ENCODE data around the gene SDR9C7. TPM values are rescaled to one million over a fixed set of nuclear protein-coding genes. Genes with fewer than 3 reads are reported as not detected.
"Not testable (repeated sequence)": the region's sequence is repeated elsewhere in the genome, so short reads cannot be mapped to it uniquely, and the experiment has no call there.

SDR9C7 gene
- total RNA-seq, 4 donors from 2014 or later, result not detected

GRCh38 chr12:56941299-56942017 lies 7.2 kb upstream of the SDR9C7 start:
- Histone ChIP-seq H3K27me3 (no peaks in the 10 kb centered on the region), H3K36me3 (no peaks in the 10 kb centered on the region)

GRCh38 chr12:56940942-56941298 lies 6.7 kb upstream of the SDR9C7 start:
- H3K27ac ChIP-seq, H3K9me3 ChIP-seq, H3K36me3 ChIP-seq, DNase-seq, H3K4me3 ChIP-seq, H3K27me3 ChIP-seq: not testable (repeated sequence)
- H3K4me1 ChIP-seq, result peaks cover 0 to 10% (median 0%) of the 10 kb centered on the region in 4 donors

More at GRCh38 chr12:56941299-56942017, 7.2 kb upstream of the SDR9C7 start:
- Histone ChIP-seq H3K27ac (peak overlapping the region in 1 of 4 donors; percentile 43), H3K4me3 (no peak overlapping the region), H3K4me1 (peaks cover 0 to 10% (median 0%) of the 10 kb centered on the region in 4 donors), H3K9me3 (peaks cover 0 to 5% (median 0%) of the 10 kb centered on the region in 4 donors)
- TF ChIP-seq POLR2A (IDR thresholded peaks at IDR 0.05), result no peak
- no peak for TF ChIP-seq CTCF (IDR thresholded peaks at IDR 0.05)
- no peak for DNase-seq

- no peak for DNase-seq
- Histone ChIP-seq H3K27ac (no peak overlapping the region), H3K4me3 (no peak overlapping the region), H3K36me3 (no peaks in the 10 kb centered on the region), H3K9me3 (no peaks in the 10 kb centered on the region), H3K4me1 (no peaks in the 10 kb centered on the region), H3K27me3 (no peaks in the 10 kb centered on the region)
- TF ChIP-seq POLR2A (IDR thresholded peaks at IDR 0.05) (no peak), CTCF (IDR thresholded peaks at IDR 0.05) (no peak)
These were observed 1.5 kb upstream of the SDR9C7 start for GRCh38 chr12:56935752-56936151.

- TF ChIP-seq CTCF (IDR thresholded peaks at IDR 0.05) (no peak), POLR2A (IDR thresholded peaks at IDR 0.05) (no peak)
- Histone ChIP-seq H3K36me3 (no peaks in the 10 kb centered on the region), H3K9me3 (no peaks in the 10 kb centered on the region), H3K4me1 (no peaks in the 10 kb centered on the region), H3K4me3 (no peak overlapping the region), H3K27me3 (no peaks in the 10 kb centered on the region), H3K27ac (no peak overlapping the region)
- DNase-seq, result no peak
These were observed 949 bp upstream of the SDR9C7 start for GRCh38 chr12:56935157-56935556.

GRCh38 chr12:56932867-56933266 lies 1.3 kb downstream of the SDR9C7 start:
- H3K4me3 ChIP-seq, result no peak overlapping the region
- DNase-seq, result no peak
- no peaks in the 10 kb centered on the region for H3K36me3 ChIP-seq
- no peak overlapping the region for H3K27ac ChIP-seq
- H3K4me1 ChIP-seq, result no peaks in the 10 kb centered on the region
- no peaks in the 10 kb centered on the region for H3K27me3 ChIP-seq
- no peaks in the 10 kb centered on the region for H3K9me3 ChIP-seq
- TF ChIP-seq CTCF (IDR thresholded peaks at IDR 0.05) (no peak), POLR2A (IDR thresholded peaks at IDR 0.05) (no peak)

- no peak for DNase-seq
- H3K36me3 ChIP-seq, result no peaks in the 10 kb centered on the region
- H3K4me3 ChIP-seq, result no peak overlapping the region
- no peak overlapping the region for H3K27ac ChIP-seq
- no peak for TF ChIP-seq POLR2A (IDR thresholded peaks at IDR 0.05)
- TF ChIP-seq CTCF (IDR thresholded peaks at IDR 0.05), result no peak
- no peaks in the 10 kb centered on the region for H3K27me3 ChIP-seq
- H3K9me3 ChIP-seq, result no peaks in the 10 kb centered on the region
- H3K4me1 ChIP-seq, result no peaks in the 10 kb centered on the region
These were observed 2.1 kb downstream of the SDR9C7 start for GRCh38 chr12:56932146-56932545.

Measured in Peyer's patch (tissue), 4 donors.